Middle frontal gyrus (tissue), 1 donor: ENCODE measurements around the gene USH2A.
"Not testable (repeated sequence)": the region's sequence is repeated elsewhere in the genome, so short reads cannot be mapped to it uniquely, and the experiment has no call there.

Source experiments
- DNase-seq: peaks from one replicate; pipeline ENCODE4 v3.0.0-alpha.2; 2015; ENCODE audit warnings: low spot score; ENCODE audit errors: extremely low spot score

The USH2A gene

GRCh38 chr1:216049741-216050430 lies 373.4 kb downstream of the USH2A start:
- no peak for DNase-seq

- no peak for DNase-seq
Observed at GRCh38 chr1:216047811-216048572, 375.3 kb downstream of the USH2A start.

DNA sequence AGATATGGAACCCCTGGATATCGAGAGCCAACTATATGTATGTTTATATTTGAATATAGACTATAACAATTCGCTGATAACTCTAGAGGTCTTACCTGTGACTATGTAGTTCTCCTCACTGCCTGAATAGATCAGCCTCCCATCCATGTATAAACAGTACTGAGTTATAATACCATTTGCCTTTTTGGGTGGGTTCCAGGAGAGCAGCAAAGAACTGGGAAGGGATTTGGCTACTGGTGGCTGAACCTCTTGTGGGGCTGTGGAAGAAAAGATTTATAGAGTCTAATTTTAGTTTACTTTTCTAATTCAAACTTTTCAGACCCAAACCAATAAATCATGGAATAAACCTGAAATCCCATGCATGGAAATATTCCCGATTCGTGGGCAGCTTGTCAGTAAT lies 376.9 kb downstream of the USH2A start:
- DNase-seq = no peak

DNA sequence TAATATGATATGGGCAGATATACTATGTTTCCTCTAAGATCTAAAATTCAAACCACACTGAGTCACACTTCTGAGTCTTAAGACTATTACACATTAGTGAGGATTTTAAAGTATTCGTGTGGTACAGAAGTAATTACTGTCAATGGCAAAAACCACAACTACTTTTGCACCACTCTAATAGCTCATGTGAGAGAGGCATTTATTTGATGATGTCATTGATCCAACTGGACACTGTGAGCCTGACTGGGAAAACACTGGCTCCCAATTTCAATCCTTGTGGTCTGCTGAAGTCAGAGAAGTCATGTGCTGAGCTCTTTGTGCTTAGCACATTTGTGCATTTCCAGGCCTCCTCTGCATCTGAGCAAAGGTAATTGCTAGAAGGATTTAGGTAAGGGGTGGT lies 377.8 kb downstream of the USH2A start:
- DNase-seq = no peak

- DNase-seq = no peak
Observed at GRCh38 chr1:216044538-216044937, 378.7 kb downstream of the USH2A start.

GRCh38 chr1:216034506-216034905 lies 388.7 kb downstream of the USH2A start:
- DNase-seq = no peak

DNA sequence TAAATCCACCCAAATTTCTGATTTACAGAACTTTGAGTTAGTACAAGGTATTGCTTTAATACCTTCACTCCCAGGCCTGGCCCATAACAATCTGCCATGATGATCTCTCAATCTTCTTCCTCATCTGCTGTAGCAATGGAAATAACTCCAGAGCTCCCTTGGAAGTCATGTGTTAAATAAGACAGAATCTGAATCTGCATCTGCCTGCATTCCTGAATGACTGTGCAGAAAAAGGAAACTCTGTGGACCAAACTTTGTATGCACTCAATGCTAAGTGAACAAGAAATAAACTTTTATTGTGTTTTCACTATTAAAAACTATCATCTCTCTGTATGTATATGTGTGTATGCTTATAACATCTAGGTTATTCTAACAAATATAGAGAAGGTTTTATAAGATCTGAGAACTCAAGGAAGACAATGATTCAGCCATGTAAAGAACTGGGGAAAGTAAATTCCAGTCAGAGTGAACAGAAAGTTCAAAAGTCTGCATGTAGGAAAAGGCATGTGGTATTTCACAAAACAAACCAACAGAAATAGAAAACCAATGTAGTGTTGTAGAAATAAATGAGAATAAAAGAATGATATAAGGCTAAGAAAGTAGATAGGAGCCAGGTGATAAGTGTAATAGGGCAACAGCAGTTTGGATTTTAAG lies 390.2 kb downstream of the USH2A start:
- DNase-seq = no peak

- DNase-seq = no peak
Observed at GRCh38 chr1:216032284-216032683, 391.0 kb downstream of the USH2A start.

DNA sequence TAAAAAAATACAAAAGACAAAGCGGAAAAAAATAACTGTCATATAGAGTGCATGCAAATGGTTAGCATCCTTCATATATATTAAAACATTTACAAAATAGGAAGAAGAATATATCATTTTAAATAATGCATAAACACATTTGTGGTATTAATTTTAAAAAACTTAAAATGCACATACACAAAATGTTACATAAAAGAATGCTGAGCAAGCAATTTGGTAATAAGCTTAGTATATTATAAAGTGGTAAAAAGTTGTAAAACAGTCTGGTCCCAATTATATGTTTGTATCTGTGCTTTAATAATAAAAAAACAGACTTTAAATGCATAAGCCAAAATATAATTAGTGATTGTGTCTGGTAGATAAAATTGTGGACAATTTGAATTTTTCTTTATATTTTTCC lies 394.6 kb downstream of the USH2A start:
- no peak for DNase-seq

- DNase-seq = no peak
Observed at GRCh38 chr1:216024546-216024945, 398.7 kb downstream of the USH2A start.

DNA sequence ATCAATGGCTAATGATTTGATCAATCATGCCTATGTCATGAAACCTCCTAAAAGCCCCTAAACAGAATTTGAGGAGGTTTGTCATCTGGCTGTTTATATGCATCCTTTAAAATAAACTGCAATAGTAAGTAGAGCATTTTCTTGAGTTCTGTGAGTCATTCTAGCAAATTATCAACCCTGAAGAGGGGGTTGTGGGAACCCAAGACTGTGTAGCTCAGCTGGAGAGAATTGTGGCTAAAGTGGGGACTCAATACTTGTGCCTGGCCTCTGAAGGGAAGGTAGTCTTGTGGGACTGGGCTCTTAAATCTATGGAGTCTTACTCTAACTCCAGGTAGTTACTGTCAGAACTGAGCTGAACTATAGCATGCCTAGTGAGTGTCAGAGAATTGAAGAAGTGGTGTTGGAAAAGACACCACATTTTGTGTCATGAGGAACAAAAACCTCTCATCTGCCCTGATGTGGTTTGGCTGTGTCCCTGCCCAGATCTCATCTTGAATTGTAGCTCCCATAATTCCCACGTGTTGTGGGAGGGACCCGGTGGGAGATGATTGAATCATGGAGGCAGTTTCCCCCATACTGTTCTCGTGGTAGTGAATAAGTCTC lies 402.4 kb downstream of the USH2A start:
- no peak for DNase-seq

- no peak for DNase-seq
Observed at GRCh38 chr1:216015116-216015515, 408.1 kb downstream of the USH2A start.

DNA sequence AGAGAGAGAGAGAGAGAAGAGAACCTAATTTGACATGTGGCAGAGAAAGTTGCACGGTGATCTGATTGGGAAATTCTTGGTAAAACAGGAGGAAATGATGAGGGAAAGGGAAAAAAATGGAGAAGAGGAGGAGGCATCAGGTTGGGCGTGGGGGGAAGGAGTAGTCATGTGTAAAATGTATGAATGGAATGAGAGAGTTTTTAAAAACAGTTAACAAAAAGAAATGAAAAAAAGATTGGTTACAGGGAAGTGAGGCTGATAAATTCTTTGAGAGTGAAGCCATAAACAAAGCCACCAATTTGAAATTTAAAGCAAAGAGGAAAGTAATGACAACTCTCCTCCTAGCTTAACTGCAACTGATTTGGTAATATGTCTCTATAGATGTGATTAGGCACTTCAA lies 409.2 kb downstream of the USH2A start:
- no peak for DNase-seq

DNA sequence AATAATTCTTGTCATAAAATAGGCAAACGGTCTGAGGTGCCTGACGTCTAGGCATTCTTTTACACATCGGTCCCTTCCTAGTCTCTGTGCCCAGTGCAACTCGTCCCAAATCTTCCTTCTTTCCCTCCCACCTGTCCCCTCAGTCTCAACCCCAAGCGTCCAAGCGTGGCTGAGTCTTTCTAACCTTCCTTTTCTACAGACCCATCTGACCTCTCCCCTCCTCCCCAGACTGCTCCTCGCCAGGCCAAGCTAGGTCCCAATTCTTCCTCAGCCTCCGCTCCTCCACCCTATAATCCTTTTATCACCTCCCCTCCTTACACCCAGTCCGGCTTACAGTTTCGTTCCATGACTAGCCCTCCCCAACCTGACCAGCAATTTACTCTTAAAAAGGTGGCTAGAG lies 413.8 kb downstream of the USH2A start:
- DNase-seq = not testable (repeated sequence)

GRCh38 chr1:216005916-216006315 lies 417.3 kb downstream of the USH2A start:
- DNase-seq = no peak

- DNase-seq = no peak
Observed at GRCh38 chr1:215992620-215993019, 430.6 kb downstream of the USH2A start.

DNA sequence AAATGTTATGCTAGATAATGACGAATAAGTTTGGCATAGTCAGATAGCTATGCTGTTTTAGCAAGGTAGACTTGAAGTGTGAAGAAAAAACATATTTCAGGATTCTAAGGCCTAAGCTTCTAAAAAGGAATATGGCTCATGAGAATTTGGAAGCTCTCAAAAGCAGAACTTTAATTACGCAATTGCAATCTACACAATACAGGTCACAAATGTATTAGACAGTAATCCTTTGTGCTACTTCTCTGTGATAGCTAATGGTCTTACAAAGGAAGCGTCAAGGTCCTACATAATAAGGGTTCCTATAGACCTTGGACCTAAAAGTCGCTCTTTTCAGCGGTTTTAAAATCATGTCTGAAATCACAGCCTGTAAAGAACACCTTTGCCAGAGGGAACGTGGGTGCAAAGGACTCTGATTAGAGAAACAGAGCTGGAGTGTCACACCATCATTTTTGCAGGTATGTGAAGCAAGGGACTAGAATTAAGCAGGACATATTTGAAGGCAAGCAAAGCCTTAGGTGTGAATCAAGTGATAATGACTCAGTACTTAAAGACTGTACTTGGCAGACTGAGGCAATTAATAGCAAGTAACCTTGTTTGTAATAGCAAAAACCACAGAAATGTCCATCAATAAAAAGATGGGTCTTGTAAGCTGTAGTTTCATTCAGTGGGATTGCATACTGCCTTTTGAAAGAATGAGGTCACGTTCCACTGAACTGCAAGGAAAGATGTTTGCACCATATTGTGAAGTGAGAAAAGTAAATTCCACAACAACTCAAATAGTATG lies 436.0 kb downstream of the USH2A start:
- DNase-seq = no peak

- DNase-seq = no peak
Observed at GRCh38 chr1:215986401-215986800, 436.8 kb downstream of the USH2A start.

DNA sequence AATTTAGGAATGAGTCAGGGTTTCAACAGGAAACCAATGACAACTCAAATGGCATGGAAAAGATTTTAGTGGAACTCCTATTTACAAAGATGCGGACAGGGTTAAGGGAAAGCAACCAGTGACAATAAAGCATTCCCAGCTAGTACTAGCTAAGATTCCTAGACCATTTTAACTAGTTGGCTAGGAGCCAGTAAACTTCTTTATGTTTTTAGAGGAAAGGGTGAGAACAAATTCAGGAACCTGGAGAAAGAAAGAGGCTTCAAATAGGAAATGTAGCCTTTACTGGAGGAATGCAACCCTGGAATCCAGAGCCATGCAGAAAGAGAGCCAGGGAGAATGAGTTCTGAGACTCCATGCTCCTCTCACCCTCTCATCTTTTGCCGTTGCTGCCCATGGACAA lies 439.6 kb downstream of the USH2A start:
- DNase-seq = no peak

GRCh38 chr1:215971793-215972441 lies 451.3 kb downstream of the USH2A start:
- no peak for DNase-seq

- no peak for DNase-seq
Observed at GRCh38 chr1:215970406-215970805, 452.8 kb downstream of the USH2A start.
